GM19372 (cell line): Measurements from ENCODE around the gene CAMK2N1.

ENCODE experiments used
- ATAC-seq: cut with Tn5 transposase; IDR thresholded peaks from one replicate; pipeline ENCODE4 v1.9.1; 2021; ENCODE audit warnings: mild to moderate bottlenecking, low read depth, moderate library complexity; ENCODE audit not compliant: unreplicated experiment

Gene CAMK2N1

GRCh38 chr1:20480243-20480944, 5.6 kb downstream of the CAMK2N1 start:
- ATAC-seq, result no peak

DNA sequence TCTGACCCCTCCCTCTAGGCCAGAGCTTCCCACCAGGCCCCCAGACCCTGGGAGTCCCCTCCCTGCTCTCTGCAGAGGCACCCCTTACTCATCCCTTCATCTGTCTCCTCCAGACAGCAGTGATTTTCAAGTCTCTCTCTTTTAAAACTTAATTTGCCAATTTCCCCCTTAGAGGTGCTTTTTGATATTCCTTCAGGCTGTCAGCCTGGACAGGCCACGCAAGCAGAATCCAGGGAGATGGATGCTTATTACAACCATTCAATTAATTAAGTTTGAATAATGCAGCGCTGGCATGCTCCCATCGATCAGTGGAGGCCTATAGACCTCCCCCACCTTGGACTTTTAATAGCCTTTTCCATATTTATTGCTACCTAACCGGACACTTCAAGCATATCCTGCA, 6.2 kb downstream of the CAMK2N1 start:
- no peak for ATAC-seq

DNA sequence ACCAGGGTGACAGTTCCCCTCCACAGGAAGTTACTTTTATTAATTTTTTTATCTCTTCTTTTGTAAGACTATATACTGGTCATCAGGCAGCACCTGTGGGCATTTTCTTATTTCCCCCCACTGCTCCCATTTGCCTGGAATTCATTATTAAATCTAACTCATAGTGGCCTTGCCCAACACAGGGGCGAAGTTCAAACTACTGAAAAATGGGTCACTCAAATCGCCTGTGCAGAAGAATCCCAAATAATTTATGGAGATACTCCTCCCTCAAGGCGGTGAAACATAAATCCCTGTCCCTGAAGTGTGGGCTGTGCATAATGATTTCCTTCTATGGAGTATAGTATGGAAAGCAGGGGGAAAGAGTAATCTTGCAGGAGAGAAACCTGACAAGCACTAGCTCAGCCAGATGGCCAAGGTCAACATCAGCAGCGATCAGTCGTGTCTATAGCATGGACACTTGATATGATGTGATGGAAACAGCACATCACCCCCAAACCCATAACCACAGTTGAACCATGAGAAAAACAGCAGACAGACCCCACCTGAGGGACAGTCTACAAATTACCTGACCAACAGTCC, 7.9 kb downstream of the CAMK2N1 start:
- ATAC-seq, result no peak

DNA sequence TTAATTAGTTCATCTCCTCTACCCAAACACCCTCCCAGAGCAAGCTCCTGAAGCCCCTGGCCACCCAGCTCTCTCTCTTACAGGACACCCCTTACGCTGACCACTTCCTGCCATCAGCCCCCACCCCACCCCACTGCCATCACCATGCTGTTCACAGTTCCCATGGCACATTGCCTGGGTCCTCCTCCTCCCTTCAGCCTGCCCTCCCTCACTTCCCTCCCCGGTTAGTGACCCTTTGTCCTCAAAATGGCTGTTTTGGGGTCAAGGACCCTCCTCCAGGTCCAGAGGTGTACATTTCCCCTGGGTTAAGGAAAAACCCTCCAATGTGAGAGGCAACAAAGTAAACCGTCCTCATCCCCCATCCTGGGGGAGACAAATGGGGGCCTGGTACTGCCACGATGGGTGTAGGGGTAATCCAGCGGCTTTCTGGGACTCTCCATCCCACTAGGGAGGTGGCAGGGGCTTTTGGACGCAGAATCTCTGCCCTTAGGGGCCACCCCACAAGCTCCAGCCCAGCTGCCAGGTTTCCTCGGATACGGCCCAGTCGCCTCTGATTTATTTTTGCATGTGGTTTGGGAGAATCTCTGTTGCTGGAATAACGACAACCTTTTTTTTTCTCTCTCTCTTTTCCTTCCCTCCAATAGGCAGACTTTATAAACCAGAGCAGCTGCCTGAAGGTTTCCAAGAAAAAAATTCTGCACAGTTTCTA, 8.5 kb downstream of the CAMK2N1 start:
- ATAC-seq, result no peak

GRCh38 chr1:20476265-20477038, 9.6 kb downstream of the CAMK2N1 start:
- no peak for ATAC-seq

- no peak for ATAC-seq
Observed at GRCh38 chr1:20474996-20475395, 11.0 kb downstream of the CAMK2N1 start.

GRCh38 chr1:20474333-20474975, 11.6 kb downstream of the CAMK2N1 start:
- ATAC-seq, result no peak

- no peak for ATAC-seq
Observed at GRCh38 chr1:20473894-20474293, 12.1 kb downstream of the CAMK2N1 start.

DNA sequence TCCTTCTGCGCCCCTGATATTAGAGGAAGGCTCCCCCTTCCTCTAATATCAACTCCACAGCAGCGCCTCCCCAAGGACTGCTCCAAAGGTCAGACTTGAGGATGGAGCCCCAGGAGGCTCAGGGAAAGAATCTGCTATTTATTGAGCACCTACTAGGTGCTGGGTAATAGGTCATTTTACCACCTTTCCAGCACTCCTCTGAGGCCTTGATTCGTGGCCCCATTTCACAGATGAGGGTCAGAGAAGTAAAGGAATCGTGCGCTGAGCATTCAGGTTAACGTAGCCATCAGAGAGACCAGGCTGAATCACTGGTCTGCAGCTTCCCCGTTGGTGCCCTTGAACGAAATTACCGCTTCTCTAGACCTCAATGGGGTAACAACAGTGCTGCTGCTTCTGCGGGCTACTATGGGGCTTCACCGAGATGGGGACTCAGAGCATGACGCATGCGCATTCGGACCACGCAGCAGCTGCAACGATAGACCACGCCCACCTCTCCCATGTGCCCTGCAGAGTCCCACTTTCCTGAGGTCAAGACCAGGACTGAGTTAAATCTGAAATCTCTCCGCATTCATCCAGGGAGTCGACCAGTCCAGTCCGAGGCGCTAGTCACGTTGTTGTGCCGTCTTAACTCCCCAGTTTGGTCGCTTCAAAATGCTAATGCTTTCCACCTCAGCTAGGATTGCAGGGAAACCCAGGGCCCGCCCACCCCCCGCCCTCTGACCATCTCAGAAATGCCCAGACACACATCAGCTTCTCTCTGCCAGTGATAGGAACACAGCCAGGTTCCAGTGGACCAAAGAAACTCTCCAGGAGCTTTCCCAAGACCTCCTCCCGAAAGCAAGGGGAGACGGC, 12.9 kb downstream of the CAMK2N1 start:
- no peak for ATAC-seq

GRCh38 chr1:20472121-20472520, 13.9 kb downstream of the CAMK2N1 start:
- ATAC-seq, result no peak

DNA sequence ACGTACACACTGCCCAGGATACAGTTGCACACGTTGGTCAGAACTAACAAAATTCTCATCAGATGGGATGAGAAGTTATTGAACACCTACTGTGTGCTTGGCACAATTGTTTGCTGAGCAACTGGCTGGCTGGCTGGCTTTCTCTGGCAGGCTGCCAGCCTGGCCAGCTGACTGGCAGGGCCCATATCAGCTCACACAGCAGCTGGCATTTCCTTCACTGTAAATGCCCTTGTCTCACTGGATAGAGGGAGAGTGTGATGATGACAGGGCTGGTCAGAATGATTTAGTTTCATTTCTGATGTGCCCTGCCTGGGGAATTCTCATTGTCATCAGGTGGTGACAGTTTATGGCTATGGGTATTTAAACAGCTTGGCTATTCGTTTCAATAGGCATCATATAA, 15.8 kb downstream of the CAMK2N1 start:
- no peak for ATAC-seq

DNA sequence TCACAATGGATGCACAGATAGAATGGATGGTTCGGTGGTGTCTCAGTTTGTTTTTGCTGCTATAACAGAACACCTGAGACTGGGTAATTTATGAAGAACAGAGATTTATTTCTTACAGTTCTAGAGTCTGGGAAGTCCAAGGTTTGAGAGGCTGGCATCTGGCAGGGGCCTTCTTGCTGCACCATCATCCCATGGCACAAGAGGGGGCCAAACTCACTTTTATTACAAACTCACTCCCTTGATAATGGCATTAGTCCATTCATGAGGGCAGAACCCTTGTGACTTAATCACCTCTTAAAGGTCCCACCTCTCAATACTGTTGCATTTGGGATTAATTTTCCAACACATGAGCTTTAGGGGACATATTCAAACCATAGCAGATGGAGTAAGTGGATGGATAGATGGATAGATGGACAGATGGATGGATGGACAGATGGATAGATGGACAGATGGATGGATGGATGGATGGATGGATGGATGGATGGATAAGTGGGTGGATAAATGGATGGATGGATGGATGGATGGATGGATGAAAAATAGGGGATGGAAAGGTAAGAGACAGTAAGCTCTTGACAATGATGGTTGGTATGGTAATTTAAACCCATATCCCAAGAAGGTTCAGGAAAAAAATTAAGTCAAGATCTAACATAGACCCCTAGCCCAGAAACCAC, 16.5 kb downstream of the CAMK2N1 start:
- ATAC-seq, result no peak

GRCh38 chr1:20466273-20466672, 19.7 kb downstream of the CAMK2N1 start:
- ATAC-seq, result no peak

DNA sequence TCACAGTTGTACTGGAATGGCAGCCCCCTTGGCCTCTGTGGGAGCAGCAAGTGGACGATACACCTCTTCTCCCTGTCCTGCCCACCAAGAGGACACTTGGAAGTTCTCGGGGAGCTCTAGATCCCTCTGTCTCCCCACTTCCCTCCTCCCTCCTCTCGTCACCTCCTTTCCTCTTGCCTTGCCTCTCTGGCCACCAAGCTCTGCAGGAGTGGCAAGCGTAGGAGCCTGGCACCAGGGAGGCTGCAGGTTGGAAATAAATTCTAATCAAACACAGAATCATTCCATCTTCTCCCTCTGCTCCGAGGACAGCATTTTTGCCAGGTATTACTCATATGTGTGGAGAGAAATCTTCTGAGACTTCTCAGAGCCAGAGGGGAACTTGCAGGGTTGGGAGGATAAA, 20.8 kb downstream of the CAMK2N1 start:
- ATAC-seq, result no peak

DNA sequence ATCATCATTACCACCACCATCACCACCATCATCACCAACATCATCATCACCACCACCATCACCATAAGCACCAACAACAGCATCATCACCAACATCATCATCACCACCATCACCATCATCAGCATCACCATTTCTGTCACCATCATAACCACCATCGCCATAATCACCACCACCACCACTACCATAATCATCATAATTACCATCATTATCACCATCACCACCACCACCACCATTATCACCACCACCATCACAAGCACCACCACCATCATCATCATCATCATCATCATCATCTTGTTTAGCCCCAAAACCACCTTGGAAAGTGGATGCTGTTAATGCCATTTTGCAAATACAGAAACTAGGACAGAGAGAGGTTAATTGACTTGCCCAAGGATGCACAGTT, 22.5 kb downstream of the CAMK2N1 start:
- no peak for ATAC-seq

DNA sequence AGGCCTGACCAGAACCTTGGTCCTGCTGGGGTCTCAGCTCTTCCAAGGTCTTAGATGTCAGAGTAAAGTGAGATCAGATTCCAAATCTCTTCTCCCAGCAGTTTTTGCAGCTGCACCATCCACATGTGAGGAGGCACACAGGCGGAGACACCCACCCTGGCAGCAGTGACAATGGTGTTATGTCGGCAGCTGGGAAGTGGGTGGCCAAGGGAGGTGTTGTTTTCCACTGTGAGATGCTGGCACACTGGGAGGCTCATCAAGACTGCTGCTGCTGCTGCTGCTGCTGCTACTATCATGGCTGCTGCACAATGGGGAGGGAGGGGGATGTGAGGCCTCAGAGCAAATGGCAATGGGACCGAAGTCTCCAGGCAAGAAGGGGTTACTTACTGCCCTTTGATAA, 23.6 kb downstream of the CAMK2N1 start:
- no peak for ATAC-seq

GRCh38 chr1:20458717-20459116, 27.3 kb downstream of the CAMK2N1 start:
- ATAC-seq, result no peak

DNA sequence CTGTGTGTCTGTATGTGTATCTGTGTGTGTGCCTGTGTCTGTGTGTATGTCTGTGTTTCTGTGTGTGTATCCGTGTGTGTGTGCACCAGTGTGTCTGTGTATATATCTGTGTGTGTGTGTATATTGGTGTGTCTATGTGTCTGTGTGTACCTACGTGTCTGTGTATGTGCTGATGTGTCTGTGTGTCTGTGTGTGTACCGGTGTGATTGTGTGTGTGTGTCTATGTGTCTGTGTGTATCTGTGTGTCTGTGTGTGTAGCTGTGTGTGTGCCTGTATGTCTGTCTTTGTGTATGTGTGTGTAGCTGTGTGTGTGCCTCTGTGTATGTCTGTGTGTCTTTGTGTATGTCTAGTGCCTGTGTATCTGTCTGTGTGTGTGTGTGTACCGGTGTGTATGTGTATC, 32.0 kb downstream of the CAMK2N1 start:
- ATAC-seq, result no peak

- ATAC-seq, result no peak
Observed at GRCh38 chr1:20449735-20450311, 36.2 kb downstream of the CAMK2N1 start.
